H1 (cell line): ENCODE results near the gene CNGA4. TPM values are rescaled to one million over a fixed set of nuclear protein-coding genes. Genes with fewer than 3 reads are reported as not detected.

ENCODE experiments used
- CTCF ChIA-PET: fragments of 300-600 bp; sonication (Branson Sonifier 250); formaldehyde crosslinking; loops from one replicate; lab custom pipeline; 2021; ENCODE audit not compliant: partially characterized antibody; lab: Charles Lee
- POLR2A ChIA-PET: fragments of 300-600 bp; sonication (Branson Sonifier 250); formaldehyde crosslinking; loops from one replicate; lab custom pipeline; 2021; ENCODE audit warnings: inconsistent platforms; ENCODE audit not compliant: partially characterized antibody; lab: Charles Lee
- DNase-seq, 2 experiments: peaks; one replicate each; pipeline versions ENCODE4 v3.0.0 to v3.0.0-alpha.2; 2010 to 2022; ENCODE audit warnings: low spot score in 2 of 2, low read depth in 1 of 2, mixed read lengths in 1 of 2
- FAIRE-seq: peaks from 2 replicates; lab custom pipeline; 2011; peaks lifted over from hg19 to GRCh38; lab: Jason Lieb, UNC
- H2AFZ ChIP-seq: 2 replicates; pipeline ENCODE4 v1.8.1; 2012; ENCODE audit warnings: low read length, inconsistent platforms
- H2AK5ac ChIP-seq: 2 replicates; pipeline ENCODE4 v1.6.1; 2013; ENCODE audit warnings: low read depth, low read length
- H2BK120ac ChIP-seq: replicated peaks from 2 replicates; pipeline ENCODE3; 2013; ENCODE audit warnings: low read depth, low read length, inconsistent platforms
- H2BK12ac ChIP-seq: 2 replicates; pipeline ENCODE4 v1.6.1; 2013; ENCODE audit warnings: low read depth, low read length
- H2BK15ac ChIP-seq: 2 replicates; pipeline ENCODE4 v1.6.1; 2013; ENCODE audit warnings: low read length
- H2BK20ac ChIP-seq: 2 replicates; pipeline ENCODE4 v1.6.1; 2013; ENCODE audit warnings: low read length
- H2BK5ac ChIP-seq: 2 replicates; pipeline ENCODE4 v1.6.1; 2013; ENCODE audit warnings: low read depth, low read length
- H3K14ac ChIP-seq: 2 replicates; pipeline ENCODE4 v1.6.1; 2013; ENCODE audit warnings: inconsistent platforms; ENCODE audit not compliant: insufficient read length
- H3K18ac ChIP-seq: 2 replicates; pipeline ENCODE4 v1.6.1; 2013; ENCODE audit warnings: low read length; ENCODE audit errors: extremely low read depth
- H3K23ac ChIP-seq: 2 replicates; pipeline ENCODE4 v1.6.1; 2013; ENCODE audit warnings: inconsistent platforms; ENCODE audit not compliant: insufficient read length
- H3K23me2 ChIP-seq: 2 replicates; pipeline ENCODE4 v1.6.1; 2013; ENCODE audit warnings: low read depth, low read length
- H3K27ac ChIP-seq: 2 replicates; pipeline ENCODE4 v1.6.1; 2011; ENCODE audit warnings: low read depth, low read length, inconsistent platforms
- H3K27me3 ChIP-seq, 4 experiments: replicated peaks in 1 of 4; 1 replicate in 1 of 4; 2 replicates in 3 of 4; pipeline versions ENCODE4 v1.6.1 to v1.8.1; 2011 to 2013; ENCODE audit warnings: low read length in 3 of 4, mild to moderate bottlenecking in 3 of 4, inconsistent platforms in 2 of 4, mixed read lengths in 2 of 4, moderate library complexity in 1 of 4; ENCODE audit not compliant: control insufficient read depth in 3 of 4, insufficient read depth in 3 of 4; ENCODE audit errors: extremely low read depth in 1 of 4
- H3K36me3 ChIP-seq, 4 experiments: 2 replicates each; pipeline versions ENCODE4 v1.6.1 to v1.8.1; 2011 to 2013; ENCODE audit warnings: mild to moderate bottlenecking in 4 of 4, low read length in 3 of 4, moderate library complexity in 2 of 4, control low read depth in 1 of 4, inconsistent platforms in 1 of 4; ENCODE audit not compliant: insufficient read depth in 4 of 4, control insufficient read depth in 2 of 4
- H3K4ac ChIP-seq: replicated peaks from 2 replicates; pipeline ENCODE3; 2013; ENCODE audit warnings: low read length, low read depth, mixed read lengths, inconsistent platforms; ENCODE audit not compliant: insufficient read length
- H3K4me1 ChIP-seq, 4 experiments: replicated peaks in 1 of 4; 1 replicate in 1 of 4; 2 replicates in 3 of 4; pipeline versions ENCODE4 v1.6.1 to v1.8.1; 2011 to 2013; ENCODE audit warnings: low read length in 3 of 4, inconsistent platforms in 2 of 4, mixed read lengths in 1 of 4; ENCODE audit not compliant: insufficient read depth in 4 of 4, control insufficient read depth in 3 of 4
- H3K4me2 ChIP-seq, 2 experiments: 2 replicates each; pipeline versions ENCODE4 v1.6.1 to v1.8.1; 2011 to 2013; ENCODE audit warnings: low read depth in 2 of 2, low read length in 2 of 2, control low read depth in 1 of 2, inconsistent platforms in 1 of 2, mild to moderate bottlenecking in 1 of 2; ENCODE audit not compliant: insufficient read depth in 1 of 2
- H3K4me3 ChIP-seq, 4 experiments: fragments of 200-600, 300-600 bp in 1 of 4; sonication (generic), shearing (Covaris generic), sonication (Bioruptor Twin) in 1 of 4; 2 replicates each; pipeline versions ENCODE4 v1.5.1 to v1.8.1; 2011 to 2016; ENCODE audit warnings: low read length in 4 of 4, low read depth in 3 of 4, control low read depth in 2 of 4, inconsistent platforms in 2 of 4, mild to moderate bottlenecking in 2 of 4, mixed read lengths in 1 of 4, moderate library complexity in 1 of 4; ENCODE audit not compliant: insufficient read depth in 2 of 4; ENCODE audit errors: extremely low read depth in 1 of 4
- H3K56ac ChIP-seq: replicated peaks from 2 replicates; pipeline ENCODE3; 2013; ENCODE audit warnings: low read depth, mild to moderate bottlenecking, mixed read lengths, low read length, inconsistent platforms; ENCODE audit not compliant: insufficient read length
- H3K79me1 ChIP-seq: 2 replicates; pipeline ENCODE4 v1.6.1; 2013; ENCODE audit warnings: low read depth, low read length, control low read depth
- H3K79me2 ChIP-seq, 2 experiments: 2 replicates each; pipeline versions ENCODE4 v1.6.1 to v1.8.1; 2012 to 2013; ENCODE audit warnings: low read length in 2 of 2, mild to moderate bottlenecking in 2 of 2, inconsistent platforms in 1 of 2; ENCODE audit not compliant: insufficient read depth in 2 of 2, control insufficient read depth in 1 of 2
- H3K9ac ChIP-seq, 4 experiments: replicated peaks in 1 of 4; 1 replicate in 1 of 4; 2 replicates in 3 of 4; pipeline versions ENCODE4 v1.6.1 to v1.8.1; 2011 to 2013; ENCODE audit warnings: low read depth in 3 of 4, low read length in 3 of 4, control low read depth in 2 of 4, mild to moderate bottlenecking in 2 of 4, moderate library complexity in 2 of 4, inconsistent platforms in 1 of 4; ENCODE audit errors: extremely low read depth in 1 of 4
- H3K9me3 ChIP-seq, 2 experiments: 2 replicates each; pipeline versions ENCODE4 v1.6.1 to v1.8.1; 2012 to 2013; ENCODE audit warnings: mild to moderate bottlenecking in 2 of 2, moderate library complexity in 2 of 2, control low read depth in 1 of 2, inconsistent platforms in 1 of 2, low read depth in 1 of 2, low read length in 1 of 2, mixed read lengths in 1 of 2; ENCODE audit not compliant: insufficient read depth in 2 of 2
- H4K20me1 ChIP-seq, 2 experiments: replicated peaks in 1 of 2; 2 replicates each; pipeline versions ENCODE3 to v1.8.1; 2011 to 2013; ENCODE audit warnings: inconsistent platforms in 2 of 2, low read length in 2 of 2, mild to moderate bottlenecking in 1 of 2; ENCODE audit not compliant: insufficient read depth in 2 of 2, control insufficient read depth in 1 of 2
- H4K5ac ChIP-seq: 2 replicates; pipeline ENCODE4 v1.6.1; 2013; ENCODE audit warnings: low read length, low read depth, mixed read lengths, inconsistent platforms; ENCODE audit not compliant: insufficient read length
- H4K8ac ChIP-seq: 2 replicates; pipeline ENCODE4 v1.8.0; 2013; ENCODE audit warnings: mild to moderate bottlenecking, moderate library complexity, low read length, inconsistent platforms; ENCODE audit not compliant: insufficient read depth; ENCODE audit errors: extremely low read depth
- H4K91ac ChIP-seq: replicated peaks from 2 replicates; pipeline ENCODE3; 2013; ENCODE audit warnings: low read length, mixed read lengths, inconsistent platforms; ENCODE audit not compliant: insufficient read length
- ATF2 ChIP-seq: IDR thresholded peaks from 2 replicates; pipeline ENCODE4 v1.6.1; 2012; ENCODE audit warnings: low read length, inconsistent platforms
- CTCF ChIP-seq, 3 experiments: IDR thresholded peaks; 1 replicate in 2 of 3; 2 replicates in 1 of 3; pipeline versions ENCODE4 v1.5.1 to v1.6.1; 2011; ENCODE audit warnings: low read length in 3 of 3, mild to moderate bottlenecking in 3 of 3, inconsistent platforms in 2 of 3, low read depth in 1 of 3, moderate library complexity in 1 of 3; ENCODE audit not compliant: insufficient read depth in 1 of 3; ENCODE audit errors: control extremely low read depth in 1 of 3
- GABPA ChIP-seq: IDR thresholded peaks from 2 replicates; pipeline ENCODE4 v1.6.1; 2011; ENCODE audit warnings: mild to moderate bottlenecking, low read length, moderate library complexity, borderline replicate concordance; ENCODE audit not compliant: insufficient read depth
- WGBS, 2 experiments: shearing (Covaris generic) in 1 of 2; methylation state at CpG; one replicate each; pipeline versions ENCODE4 v1.1.6 to v1.1.7; 2013 to 2015; ENCODE audit warnings: low lambda C conversion rate in 2 of 2, mixed read lengths in 2 of 2, inconsistent platforms in 1 of 2, low coverage in 1 of 2, missing lambda C conversion rate in 1 of 2; ENCODE audit not compliant: insufficient replicate concordance in 2 of 2, insufficient coverage in 1 of 2, insufficient read length in 1 of 2; ENCODE audit errors: extremely low coverage in 1 of 2, missing lambda C conversion rate in 1 of 2; 5-methylcytosine and 5-hydroxymethylcytosine counted together
- polyA plus RNA-seq, 7 experiments: library from polyadenylated mRNA; depleted of rRNA in 3 of 7; stranded (reverse) in 5 of 7; unstranded in 2 of 7; fragments of >200 nt in 5 of 7; fragments of 200-250 nt in 2 of 7; gene quantifications; 1 replicate in 5 of 7; 2 replicates in 1 of 7; 4 replicates in 1 of 7; pipeline versions ENCODE4 v1.2.1 to v1.2.3, GENCODE V29; 2011 to 2013; ENCODE audit warnings: missing spikeins in 2 of 7, mixed read lengths in 2 of 7
- total RNA-seq: library from RNA; stranded (reverse); fragmentation: NEBNext Ultra II Directional; extraction: Animal tissue kit (Norgen Biotek cat#: 25700); gene quantifications from 2 replicates; pipeline ENCODE4 v1.2.1, GENCODE V29; 2021

CNGA4 gene
- total and polyA plus RNA-seq, 2 of the 8 experiments (the other 6 are each of a cell fraction or from before 2014, with no cell fraction given) = 0.29 TPM; not detected in 1

GRCh38 chr11:6228520-6228919 lies 10.4 kb upstream of the CNGA4 start:
- WGBS, 2 experiments = 85% methylated on average over 3 of the region's 3 CpGs; no CpG with 5 or more reads in 1 of the 2 experiments
- H3K4me1 ChIP-seq = peaks cover 0 to under 1% (median 0%) of the 10 kb centered on the region in 4 experiments; a peak in 2 of 7 replicates
- no peak for FAIRE-seq
- POLR2A ChIA-PET = no interaction called here
- H2AFZ ChIP-seq = no peak overlapping the region
- H3K23me2 ChIP-seq = no peaks in the 10 kb centered on the region
- peak overlapping the region; percentile 7 for H3K56ac ChIP-seq
- H4K8ac ChIP-seq = no peak overlapping the region
- no peaks in the 10 kb centered on the region for H3K27me3 ChIP-seq
- peaks cover 2 to 10% of the 10 kb centered on the region in 2 experiments for H4K20me1 ChIP-seq
- no peak overlapping the region for H2BK5ac ChIP-seq
- H3K18ac ChIP-seq = no peak overlapping the region
- H3K79me2 ChIP-seq = peaks cover 3 to 66% of the 10 kb centered on the region in 2 experiments; a peak in 3 of 4 replicates
- H3K36me3 ChIP-seq = no peaks in the 10 kb centered on the region; a peak in 2 of 8 replicates
- no peak for DNase-seq
- H3K23ac ChIP-seq = no peak overlapping the region
- H3K4me2 ChIP-seq = no peak overlapping the region
- H2AK5ac ChIP-seq = no peak overlapping the region
- H3K9me3 ChIP-seq = no peaks in the 10 kb centered on the region
- no peak for TF ChIP-seq ATF2
- no peak for TF ChIP-seq CTCF (IDR thresholded peaks at IDR 0.05; ENCODE audit: control extremely low read depth in 1 of 3, insufficient read depth in 1 of 3, low read depth in 1 of 3, low read length in 3 of 3)
- no peak for TF ChIP-seq GABPA
- no peak overlapping the region for H4K5ac ChIP-seq
- no peak overlapping the region for H3K4ac ChIP-seq
- CTCF ChIA-PET = interaction anchor here (0.7 to 1.9 kb wide), 12 partner anchors 8 to 271 kb away, joined by 3 to 14 read pairs (median 3); no protein-coding TSS in a partner anchor
- H3K4me3 ChIP-seq = no peak overlapping the region
- H3K9ac ChIP-seq = no peak overlapping the region
- H2BK20ac ChIP-seq = no peak overlapping the region
- H2BK120ac ChIP-seq = no peak overlapping the region
- H4K91ac ChIP-seq = no peak overlapping the region
- H2BK12ac ChIP-seq = no peak overlapping the region
- no peak overlapping the region for H3K14ac ChIP-seq
- no peak overlapping the region for H2BK15ac ChIP-seq
- no peak overlapping the region for H3K27ac ChIP-seq
- peaks cover 5% of the 10 kb centered on the region; the same call in 1 of the 2 replicates for H3K79me1 ChIP-seq
